NCI-H128 (cell line): ENCODE measurements around the gene ULBP1.
A peak's percentile ranks its signal among the peaks of the same experiment; 100 is the strongest.
"Not testable (repeated sequence)": the region's sequence is repeated elsewhere in the genome, so short reads cannot be mapped to it uniquely, and the experiment has no call there.

Source experiments
- DNase-seq: peaks from one replicate; lab custom pipeline; 2025; ENCODE audit not compliant: unreplicated experiment; lab: John Stamatoyannopoulos, UW

The ULBP1 gene

DNA sequence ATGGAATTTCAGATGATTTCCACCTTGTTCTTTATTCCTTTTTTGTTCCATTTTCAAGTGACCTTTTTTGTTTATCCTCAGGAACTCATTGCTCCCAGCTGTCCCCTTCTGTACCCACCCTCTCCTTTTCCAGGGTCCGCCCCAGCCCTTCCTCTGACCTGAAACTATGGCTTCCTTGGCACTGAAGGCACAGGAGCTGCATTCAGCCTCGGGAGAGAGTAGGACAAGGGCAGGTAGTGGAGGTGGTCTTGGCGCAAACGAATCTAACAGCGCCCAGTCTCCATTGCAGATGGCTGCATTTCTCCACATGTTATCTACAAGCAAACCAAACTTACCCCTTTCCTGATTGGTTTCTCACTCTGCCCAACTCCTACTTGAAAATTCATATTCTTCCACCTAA, 30.7 kb upstream of the ULBP1 start:
- DNase-seq, result no peak

DNA sequence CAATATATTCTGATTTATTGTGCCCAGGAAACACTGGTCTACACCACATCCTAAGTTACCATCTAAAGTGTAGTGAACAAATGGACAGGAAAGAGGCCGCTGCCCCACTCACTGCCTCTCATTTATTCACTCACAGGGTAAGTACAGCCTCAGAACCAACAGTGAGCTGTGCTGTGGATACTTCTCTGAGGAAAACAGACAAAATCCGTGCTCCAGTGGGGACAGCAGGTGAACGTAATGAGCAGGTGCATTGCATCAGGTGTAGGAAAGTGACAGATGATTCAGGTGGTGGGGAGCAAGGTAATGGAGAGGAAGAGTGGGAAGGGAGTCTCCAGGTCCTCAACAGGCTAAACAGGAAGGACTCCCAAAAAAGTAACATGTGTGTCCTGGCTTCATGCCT, 30.3 kb upstream of the ULBP1 start:
- no peak for DNase-seq

DNA sequence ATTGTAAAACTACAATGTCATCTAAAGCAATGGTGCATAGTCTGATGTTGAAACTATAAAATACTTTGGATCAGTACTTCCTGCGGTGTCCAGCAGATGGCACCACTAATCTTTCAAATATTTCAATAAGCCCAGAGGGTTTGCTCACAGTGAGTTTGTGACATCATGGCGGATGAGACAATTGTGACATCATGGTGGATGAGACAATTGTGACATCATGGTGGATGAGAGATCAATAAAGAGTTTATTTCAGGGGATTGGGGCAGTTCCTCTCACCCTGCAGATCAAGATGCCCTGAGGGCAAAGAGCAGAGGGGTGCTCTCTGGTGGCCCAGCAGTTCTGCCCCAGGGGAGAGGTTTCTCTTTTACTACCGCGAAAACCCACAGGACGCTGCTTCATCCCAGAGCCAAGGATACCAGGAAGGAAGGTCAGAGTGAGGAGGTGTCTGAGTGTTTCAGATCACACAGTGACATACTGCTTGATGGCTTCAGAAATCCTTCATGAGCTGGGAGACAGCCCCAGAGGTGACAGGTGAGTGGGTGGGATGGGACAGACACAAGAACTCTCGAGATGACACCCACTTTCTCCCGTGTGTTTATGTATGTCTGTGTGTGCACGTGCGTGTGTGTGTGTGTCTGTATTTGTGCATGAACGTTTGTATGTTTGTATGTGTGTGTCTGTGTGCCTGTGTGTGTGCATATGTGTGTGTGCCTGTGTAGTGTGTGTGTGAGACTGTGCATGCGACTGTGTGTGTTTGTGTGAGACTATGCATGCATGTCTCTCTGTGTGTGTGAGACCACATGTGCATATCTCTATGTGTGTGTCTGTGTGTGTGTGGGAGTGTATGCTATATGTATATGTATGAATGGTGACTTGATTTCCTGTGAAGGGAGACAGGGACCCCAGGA, 29.2 kb upstream of the ULBP1 start:
- DNase-seq, result peak; percentile 52

DNA sequence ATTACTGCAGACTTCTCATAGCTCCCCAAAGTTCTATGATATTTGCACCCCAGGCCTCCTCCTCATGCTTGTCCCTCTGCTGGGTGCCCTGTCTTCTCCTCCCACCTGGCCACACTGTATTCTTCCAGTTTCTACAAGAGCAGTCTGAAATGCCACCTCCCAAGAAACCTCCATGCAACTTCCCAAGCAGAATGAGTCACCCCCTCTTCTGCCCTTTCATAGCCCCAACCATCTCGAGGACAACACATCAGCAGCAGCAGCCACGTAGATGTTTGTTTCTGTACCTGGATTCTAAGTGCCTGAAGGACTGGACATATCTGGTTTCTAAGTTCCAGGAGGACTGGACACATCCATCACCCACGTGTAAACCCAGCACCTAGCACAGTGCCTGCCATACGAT, 28.5 kb upstream of the ULBP1 start:
- no peak for DNase-seq

DNA sequence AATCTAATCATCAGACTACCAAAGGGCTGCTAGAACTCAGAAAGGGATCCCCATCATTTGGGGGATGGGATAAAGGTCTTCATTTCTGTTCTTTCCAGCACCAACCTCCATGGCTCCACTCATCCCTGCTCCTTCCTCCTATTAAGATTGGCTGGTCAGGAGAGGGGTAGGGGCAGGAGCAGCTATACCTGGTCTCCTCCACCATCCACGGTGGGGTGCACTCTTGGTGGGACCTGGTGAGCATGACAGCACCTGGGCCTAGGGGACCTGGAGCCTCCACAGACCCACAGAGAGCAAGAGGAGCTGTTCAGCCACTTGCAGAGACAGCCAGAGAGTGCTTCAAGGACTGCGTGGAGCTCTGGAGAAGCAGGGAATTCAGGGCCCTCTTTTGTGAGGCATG, 28.1 kb upstream of the ULBP1 start:
- no peak for DNase-seq

DNA sequence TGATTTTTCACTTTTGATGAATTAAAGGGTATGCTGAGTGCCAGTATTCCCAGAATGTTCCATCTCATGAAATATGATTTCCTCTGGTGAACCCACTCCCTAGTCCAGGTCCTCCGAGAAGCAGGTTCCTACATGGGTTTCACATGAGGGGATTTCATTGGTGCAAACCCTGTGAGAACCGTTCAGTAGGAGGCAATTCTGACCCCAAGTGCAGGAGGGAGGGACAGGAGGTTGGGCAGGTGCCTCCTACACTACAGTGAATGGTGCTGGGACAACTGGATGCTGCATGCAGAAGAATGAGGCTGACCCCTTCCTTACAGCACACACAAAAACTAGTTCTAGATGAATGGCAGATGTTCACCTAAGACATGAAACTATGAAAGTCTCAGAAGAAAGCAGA, 27.0 kb upstream of the ULBP1 start:
- no peak for DNase-seq

DNA sequence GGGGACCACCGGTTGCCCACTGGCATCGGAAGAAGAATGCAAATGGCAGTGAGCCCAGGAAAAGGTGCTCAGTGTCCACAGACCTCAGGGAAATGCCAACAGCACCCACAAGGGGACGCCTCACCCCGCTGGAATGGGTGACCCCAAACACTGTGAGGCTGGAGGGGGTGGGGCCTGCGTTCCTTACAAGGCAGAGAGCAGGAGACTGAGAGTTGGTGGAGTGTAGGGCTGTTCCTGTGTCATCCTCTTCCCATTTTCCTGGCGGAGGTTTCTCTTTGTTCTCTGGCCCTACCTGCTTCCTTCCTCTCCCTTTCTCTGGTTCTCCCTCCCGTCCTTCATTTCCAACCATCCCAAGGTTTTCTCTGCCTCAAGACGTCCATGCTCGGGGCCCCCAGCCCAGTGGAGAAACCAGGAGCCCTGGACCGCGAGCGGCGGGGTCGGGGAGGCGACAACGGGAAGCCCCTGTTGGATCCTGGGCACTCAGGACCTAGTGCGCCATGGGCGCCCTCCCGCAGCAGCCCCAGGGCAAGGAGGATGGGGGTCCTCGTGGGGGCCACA, 25.7 kb upstream of the ULBP1 start:
- not testable (repeated sequence) for DNase-seq

DNA sequence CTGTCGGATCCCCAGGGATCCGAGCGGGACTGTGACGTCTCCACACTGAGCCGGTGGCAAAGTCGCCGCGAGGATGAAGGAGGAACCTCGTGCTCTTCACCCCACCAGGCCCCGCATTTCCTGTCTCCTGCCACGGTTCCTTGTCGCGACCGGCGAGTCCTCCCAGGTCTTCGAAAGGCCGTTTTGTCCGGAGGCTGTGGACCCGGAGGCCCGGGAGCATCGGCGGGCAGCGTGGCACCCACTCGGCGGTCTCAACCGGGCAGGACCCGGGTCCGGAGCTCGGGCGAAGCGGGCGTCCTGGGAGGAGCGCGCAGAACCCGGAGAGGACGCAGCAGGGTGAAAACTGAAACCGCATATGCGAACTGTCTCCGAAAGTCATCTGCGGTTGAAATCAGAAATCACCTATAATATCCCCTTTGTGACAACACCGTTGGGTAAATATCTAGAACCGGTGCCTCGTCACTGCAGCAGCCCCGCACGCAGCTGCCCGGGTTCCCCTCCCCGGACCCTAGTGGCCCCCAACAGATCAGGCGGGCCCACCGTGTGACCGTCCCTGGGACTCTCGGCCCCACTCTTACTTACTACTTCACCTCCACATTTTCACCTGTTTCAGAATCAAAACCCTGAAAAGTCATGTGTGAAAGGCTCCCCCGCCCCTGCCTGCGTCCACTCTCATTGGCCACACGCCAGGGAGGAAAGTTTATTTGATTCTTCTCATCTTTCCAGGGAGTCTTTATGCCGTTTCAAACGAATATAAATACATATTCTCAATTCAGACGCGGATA, 25.0 kb upstream of the ULBP1 start:
- DNase-seq, result no peak

DNA sequence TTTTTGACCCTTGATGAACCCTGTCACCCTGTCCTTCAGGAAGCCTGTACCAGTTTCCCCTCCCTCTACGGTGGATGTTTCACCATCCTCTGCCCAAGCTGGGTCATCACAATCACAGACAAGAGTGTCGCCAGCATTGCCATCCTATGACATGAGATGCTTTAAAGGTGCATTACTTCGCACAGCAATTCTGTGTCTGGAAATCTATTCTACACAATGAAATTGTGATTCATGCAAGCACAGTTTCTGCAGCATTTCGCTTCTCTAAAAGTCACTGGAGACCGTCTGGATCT, 24.4 kb upstream of the ULBP1 start:
- no peak for DNase-seq

DNA sequence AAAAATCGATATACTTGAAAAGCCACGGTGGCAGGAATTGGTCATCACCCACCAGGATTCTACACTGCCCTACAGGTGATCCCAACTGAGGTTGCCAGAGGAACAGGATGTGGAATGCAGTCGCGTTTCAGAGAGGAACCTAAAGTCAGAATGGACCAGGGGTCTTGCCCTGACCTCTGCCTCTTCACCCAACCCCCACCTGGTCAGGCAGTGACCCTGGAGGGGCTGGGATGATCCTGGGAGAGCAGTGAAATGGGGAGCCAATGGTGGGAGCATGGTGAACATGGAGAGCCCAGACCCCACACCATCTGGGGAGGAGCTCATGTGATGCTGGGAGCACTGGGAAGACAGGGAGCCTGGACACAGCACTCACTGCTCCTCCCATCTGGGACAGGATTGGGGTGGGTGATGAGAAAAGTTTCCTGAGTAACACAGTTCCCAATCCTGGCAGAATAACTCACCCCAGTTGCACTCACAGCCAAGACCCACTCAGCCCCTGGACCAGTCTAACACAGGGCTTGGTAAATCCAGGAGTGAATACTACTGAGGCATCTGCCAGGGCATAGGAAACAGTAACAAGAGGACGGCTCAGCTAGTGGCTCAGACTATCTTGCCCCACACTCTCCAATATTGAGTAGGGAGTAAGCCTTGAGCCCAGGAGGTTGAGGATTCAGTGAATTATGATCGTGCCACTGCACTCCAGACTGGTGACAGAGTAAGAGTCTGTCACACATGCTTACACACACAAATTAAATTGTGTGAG, 23.7 kb upstream of the ULBP1 start:
- no peak for DNase-seq

DNA sequence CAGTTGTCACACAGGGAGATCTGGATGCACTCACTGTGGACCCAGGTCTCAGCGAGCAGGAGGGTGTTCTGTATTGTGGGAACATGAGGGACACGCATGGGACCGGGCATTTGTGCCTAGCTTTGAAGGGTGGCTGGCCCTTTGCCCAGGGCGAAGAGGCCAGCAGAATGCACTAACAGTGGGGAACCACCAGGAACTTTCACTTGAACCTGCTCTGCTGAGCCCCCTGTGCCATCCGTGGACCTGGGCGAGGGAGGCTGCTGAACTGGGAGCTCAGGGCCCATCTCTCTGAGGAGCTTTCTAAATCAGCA, 23.1 kb upstream of the ULBP1 start:
- no peak for DNase-seq

DNA sequence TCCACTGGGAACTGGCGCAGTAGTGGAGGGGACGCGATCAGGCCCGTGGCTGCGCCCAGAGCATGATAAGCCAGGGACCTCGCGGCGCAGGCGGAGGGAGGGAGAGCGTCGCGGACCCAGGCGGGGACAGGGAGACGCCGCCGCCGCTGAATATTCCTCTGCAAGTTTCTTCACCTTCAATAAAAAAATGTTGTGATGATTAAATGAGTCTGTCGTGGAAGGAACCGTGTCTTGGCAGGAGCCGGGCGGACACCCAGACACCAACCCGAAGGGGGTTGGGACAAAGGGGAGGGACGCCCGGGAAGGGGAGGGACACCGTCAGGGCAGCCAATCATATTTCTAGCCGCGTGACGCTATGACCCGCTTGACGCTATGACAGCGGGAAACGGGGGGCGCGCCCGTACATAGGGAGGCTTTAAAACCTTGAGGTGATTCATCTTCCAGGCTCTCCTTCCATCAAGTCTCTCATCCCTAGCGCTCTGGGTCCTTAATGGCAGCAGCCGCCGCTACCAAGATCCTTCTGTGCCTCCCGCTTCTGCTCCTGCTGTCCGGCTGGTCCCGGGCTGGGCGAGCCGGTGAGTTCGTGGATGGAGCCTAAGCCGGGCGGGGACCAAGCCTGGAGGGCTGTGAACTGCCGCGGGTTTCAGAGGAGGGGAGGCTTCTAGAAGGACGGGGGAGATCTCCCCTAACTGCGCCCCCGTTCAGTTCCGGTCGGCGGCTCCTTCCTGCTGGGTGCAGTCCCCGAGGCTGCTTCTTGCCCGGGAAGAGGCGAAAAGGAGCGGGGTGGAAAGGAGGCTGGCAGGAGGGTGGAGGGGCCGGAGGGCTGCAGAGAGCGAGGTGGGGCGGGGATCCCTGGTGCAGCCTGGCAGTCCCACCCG, 21.9 kb upstream of the ULBP1 start, which contains the start of gene ULBP2:
Gene ULBP2 (plus strand): TSS at position 432 of the 878 bp plus-strand sequence. CDS start 59 bp downstream, at position 491.
- peak; percentile 80 for DNase-seq

DNA sequence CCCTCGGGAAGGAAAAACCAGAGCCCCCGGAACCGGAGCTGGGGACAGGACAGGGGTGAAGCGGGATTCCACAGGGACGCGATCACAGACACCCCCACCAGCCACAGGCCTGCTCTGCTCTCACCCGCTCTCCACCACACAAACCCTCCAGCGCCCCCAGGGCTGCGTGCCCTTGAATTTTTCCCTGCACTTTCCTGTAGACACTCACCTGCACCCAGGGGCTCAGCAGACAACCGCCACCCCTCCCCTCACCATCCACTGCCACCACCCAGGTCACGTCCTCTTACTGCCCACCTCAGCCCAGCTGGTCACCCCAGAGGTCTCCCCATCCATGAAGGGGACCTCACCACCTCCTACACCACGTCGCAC, 21.3 kb upstream of the ULBP1 start:
- no peak for DNase-seq

DNA sequence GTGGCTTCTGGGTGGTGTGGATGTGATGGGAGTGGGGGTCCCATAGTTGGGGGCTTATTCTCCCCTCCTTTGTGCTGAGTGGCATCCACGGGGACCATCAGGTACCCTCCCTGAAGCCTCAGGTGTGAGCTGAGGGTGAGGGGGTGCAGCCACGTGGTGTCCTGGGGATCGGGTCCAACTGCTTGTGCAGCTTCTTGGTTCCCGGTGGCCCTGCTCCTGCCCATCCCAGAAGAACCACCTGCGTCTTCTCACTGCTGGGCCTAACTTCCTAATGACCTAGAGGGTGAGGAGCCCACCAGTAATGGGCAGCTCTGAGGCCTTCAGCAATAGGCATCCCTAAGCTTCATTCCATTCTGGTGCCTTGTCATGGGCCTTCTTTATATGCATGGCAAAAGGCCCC, 20.4 kb upstream of the ULBP1 start:
- not testable (repeated sequence) for DNase-seq

DNA sequence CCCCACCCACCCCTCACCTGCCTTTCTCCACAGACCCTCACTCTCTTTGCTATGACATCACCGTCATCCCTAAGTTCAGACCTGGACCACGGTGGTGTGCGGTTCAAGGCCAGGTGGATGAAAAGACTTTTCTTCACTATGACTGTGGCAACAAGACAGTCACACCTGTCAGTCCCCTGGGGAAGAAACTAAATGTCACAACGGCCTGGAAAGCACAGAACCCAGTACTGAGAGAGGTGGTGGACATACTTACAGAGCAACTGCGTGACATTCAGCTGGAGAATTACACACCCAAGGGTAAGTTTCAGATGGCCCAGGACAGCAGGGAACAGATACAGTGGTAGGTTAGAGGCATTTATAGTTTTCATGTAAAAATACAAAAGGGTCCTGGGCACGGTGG, 18.5 kb upstream of the ULBP1 start:
- not testable (repeated sequence) for DNase-seq

DNA sequence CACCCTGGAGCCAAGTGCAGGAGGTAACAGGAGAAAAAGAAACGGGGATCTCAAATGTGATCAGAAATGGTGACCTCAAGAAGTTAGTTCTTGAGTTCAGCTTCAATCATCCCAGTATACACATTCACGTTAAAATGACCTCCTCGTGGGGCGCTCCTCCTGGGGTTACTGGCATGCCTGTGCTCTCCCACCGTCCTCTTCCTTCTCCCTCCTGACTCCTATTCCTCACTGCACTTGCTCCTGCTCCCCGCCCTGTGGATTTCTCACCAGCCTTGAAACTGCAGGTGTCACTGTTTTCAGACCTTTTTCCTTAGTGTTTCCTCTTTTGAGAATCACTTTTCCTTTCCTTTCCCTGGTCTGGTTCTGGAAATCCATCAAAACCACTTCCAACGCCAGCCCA, 17.1 kb upstream of the ULBP1 start:
- DNase-seq, result not testable (repeated sequence)

DNA sequence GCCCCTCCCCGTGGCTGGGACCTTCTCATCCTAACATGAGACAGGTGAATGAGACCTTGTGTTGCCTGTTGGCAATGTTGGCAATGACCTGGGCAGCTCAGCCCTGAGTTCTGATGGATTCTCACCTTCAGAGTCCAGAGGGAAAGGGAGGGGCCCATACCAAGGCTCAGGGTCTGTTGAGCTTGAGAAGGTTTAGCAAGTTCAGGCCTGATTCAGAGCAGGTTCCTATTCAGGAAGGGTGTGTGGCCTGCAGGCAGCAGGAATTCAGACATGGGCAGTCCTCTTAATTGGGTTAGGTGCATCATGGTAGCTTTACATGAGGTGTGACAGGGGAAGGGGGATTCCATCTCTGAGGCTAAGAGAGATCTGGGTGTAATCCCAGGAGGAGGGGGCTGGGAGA, 16.2 kb upstream of the ULBP1 start:
- not testable (repeated sequence) for DNase-seq

DNA sequence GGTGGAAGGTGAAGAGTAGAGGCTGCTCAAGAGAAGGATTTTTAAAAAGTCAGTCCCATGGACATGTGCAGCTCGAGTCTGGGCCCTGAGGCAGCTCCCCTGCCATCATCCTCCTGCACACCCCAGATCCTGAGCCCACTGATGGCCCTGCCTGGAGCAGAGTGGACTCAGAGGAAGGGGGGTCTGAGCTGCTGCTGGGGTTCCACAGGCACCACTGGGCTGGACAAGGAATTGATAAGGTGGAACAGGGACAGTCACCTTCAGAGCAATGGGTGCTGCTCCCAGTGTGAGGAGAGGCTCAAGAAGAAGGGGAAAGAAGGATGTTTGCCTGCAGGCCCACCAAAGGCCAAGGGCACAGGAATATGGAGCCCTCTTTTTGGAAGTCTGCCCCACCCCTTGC, 15.7 kb upstream of the ULBP1 start:
- no peak for DNase-seq

DNA sequence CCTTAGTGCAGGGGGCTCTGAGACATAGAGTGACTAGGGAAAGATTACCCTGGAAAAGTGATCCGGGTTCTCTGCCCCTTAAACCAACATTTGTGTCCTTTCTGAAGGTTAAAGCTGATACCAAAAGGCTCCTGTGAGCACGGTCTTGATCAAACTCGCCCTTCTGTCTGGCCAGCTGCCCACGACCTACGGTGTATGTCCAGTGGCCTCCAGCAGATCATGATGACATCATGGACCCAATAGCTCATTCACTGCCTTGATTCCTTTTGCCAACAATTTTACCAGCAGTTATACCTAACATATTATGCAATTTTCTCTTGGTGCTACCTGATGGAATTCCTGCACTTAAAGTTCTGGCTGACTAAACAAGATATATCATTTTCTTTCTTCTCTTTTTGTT, 15.1 kb upstream of the ULBP1 start:
- DNase-seq, result no peak

DNA sequence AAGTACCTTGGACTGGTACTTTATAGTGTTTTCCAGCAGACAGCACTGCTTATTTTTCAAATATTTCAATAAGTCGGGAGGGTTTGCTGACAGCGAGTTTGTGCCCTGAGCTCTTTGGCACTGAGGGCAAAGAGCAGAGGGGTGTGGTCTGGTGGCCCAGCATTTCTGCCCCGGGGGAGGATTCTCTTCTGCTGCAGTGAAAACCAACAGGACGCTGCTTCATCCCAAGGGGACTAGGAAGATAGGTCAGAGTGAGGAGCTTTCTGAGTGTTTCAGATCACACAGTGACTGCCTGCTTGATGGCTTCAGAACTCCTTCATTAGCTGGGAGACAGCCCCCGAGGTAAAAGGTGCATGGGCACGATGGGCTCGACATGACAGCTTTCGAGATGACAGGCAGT, 13.3 kb upstream of the ULBP1 start:
- no peak for DNase-seq

DNA sequence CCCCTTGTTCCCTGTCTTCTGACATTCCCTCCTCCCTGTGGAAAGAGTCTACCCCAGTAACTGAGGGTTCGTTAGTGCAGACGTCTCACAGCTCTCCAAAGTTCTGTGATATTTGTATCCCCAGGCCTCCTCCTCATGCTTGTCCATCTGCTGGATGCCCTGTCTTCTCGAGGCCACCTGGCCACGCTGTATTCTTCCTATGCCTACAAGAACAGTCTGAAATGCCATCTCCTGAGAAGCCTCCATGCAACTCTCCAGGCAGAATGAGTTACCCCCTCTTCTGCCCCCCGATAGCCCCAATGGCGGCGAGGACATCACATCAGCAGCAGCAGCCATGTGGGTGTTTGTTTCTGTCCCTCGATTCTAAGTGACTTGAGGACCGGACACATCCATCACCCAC, 12.6 kb upstream of the ULBP1 start:
- no peak for DNase-seq
